Testis (tissue), 3 donors: Measurements from ENCODE around the gene PTCH2. TPM values are rescaled to one million over a fixed set of nuclear protein-coding genes. Genes with fewer than 3 reads are reported as not detected.

Source experiments
- DNase-seq: peaks from one replicate; pipeline ENCODE4 v3.0.0-alpha.2; 2019
- H3K27ac ChIP-seq, 2 donors: fragments of 200-600 bp; sonication (generic); one replicate each; pipeline ENCODE4 v1.5.1; 2019
- H3K27me3 ChIP-seq: fragments of 200-600 bp; sonication (generic); one replicate; pipeline ENCODE4 v1.5.1; 2019
- H3K36me3 ChIP-seq: fragments of 200-600 bp; sonication (generic); one replicate; pipeline ENCODE4 v1.5.1; 2017; ENCODE audit warnings: low read depth; ENCODE audit errors: missing control alignments
- H3K4me1 ChIP-seq: fragments of 200-600 bp; sonication (generic); one replicate; pipeline ENCODE4 v1.5.1; 2019
- H3K4me3 ChIP-seq, 2 donors: fragments of 200-600 bp; sonication (generic); one replicate each; pipeline ENCODE4 v1.5.1; 2017 to 2019
- H3K9me3 ChIP-seq: fragments of 200-600 bp; sonication (generic); one replicate; pipeline ENCODE4 v1.5.1; 2017
- POLR2A ChIP-seq: fragments of 450-650 bp; IDR thresholded peaks from one replicate; pipeline ENCODE4 v1.6.1; 2017; ENCODE audit warnings: antibody characterized with exemption, mild to moderate bottlenecking, moderate library complexity
- WGBS, 2 donors: methylation state at CpG; one replicate each; pipeline ENCODE4 v1.1.5; 2018; 5-methylcytosine and 5-hydroxymethylcytosine counted together
- intact Hi-C: fragments of 100-400 bp; cut with DNase I; formaldehyde crosslinking; loops from one replicate; pipeline ENCODE4 v1.15.1; 2023; ENCODE audit warnings: low total_unique reads
- polyA plus RNA-seq: library from polyadenylated mRNA; stranded (reverse); fragments of 350-450 nt; fragmentation: Illumina TruSeq; extraction: RNeasy Lipid Tissue Mini Kit (QIAGEN cat#74804); gene quantifications from one replicate; pipeline ENCODE4 v1.2.3, GENCODE V29; 2014; ENCODE audit warnings: low read depth, low replicate concordance; ENCODE audit not compliant: insufficient read depth
- total RNA-seq, 2 donors: library from RNA; depleted of rRNA; stranded (reverse); fragments of >200 nt; gene quantifications; one replicate each; pipeline ENCODE4 v1.2.3, GENCODE V29; 2016
- TF ChIP-seq, protein P1 (sequence below), 3 experiments: fragments of 450-650 bp in 2 of 3; fragments of 200-600 bp in 1 of 3; sonication (generic) in 1 of 3; IDR thresholded peaks; one replicate each; pipeline ENCODE4 v1.5.1; 2016 to 2019; ENCODE audit warnings: antibody characterized with exemption in 3 of 3, mild to moderate bottlenecking in 2 of 3, moderate library complexity in 1 of 3

Gene PTCH2
- total and polyA plus RNA-seq, 3 donors from 2014 or later = 15.2 to 47.8 (median 36.8) TPM

GRCh38 chr1:44881011-44881632 is 38.1 kb upstream of the PTCH2 start:
- WGBS, 2 donors = 38 to 65% methylated on average over 7 of the region's 7 CpGs
- Histone ChIP-seq H3K4me3 (no peak overlapping the region), H3K9me3 (no peaks in the 10 kb centered on the region), H3K4me1 (peaks cover 46% of the 10 kb centered on the region), H3K27ac (peak overlapping the region in 1 of 2 donors; percentile 2), H3K36me3 (no peaks in the 10 kb centered on the region), H3K27me3 (no peaks in the 10 kb centered on the region)
- intact Hi-C loops = no loop called here
- TF ChIP-seq POLR2A = no peak
- TF ChIP-seq, protein P1, sequence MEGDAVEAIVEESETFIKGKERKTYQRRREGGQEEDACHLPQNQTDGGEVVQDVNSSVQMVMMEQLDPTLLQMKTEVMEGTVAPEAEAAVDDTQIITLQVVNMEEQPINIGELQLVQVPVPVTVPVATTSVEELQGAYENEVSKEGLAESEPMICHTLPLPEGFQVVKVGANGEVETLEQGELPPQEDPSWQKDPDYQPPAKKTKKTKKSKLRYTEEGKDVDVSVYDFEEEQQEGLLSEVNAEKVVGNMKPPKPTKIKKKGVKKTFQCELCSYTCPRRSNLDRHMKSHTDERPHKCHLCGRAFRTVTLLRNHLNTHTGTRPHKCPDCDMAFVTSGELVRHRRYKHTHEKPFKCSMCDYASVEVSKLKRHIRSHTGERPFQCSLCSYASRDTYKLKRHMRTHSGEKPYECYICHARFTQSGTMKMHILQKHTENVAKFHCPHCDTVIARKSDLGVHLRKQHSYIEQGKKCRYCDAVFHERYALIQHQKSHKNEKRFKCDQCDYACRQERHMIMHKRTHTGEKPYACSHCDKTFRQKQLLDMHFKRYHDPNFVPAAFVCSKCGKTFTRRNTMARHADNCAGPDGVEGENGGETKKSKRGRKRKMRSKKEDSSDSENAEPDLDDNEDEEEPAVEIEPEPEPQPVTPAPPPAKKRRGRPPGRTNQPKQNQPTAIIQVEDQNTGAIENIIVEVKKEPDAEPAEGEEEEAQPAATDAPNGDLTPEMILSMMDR (IDR thresholded peaks at IDR 0.05) = no peak
- no peak for DNase-seq

DNA sequence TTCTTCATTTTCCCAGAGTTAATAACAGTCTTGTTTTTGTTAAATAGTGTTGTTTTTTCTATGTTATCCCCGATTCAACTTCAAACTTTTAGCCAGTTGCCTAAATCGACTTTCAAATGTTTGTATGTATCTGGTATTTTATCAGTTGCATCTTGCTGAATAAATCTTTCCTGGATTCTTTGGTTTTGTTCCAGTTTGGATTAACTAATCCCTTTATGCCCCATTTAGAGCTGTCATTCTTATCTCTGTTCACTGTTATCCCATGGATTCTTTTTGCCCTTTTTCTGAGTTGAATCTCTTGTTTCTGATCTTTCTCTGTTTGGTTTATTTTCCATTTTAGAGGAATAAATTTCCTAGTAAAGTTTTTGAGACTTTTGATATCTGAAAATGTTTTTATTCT is 31.1 kb upstream of the PTCH2 start:
- H3K27ac ChIP-seq = no peak overlapping the region
- no peak for TF ChIP-seq POLR2A
- TF ChIP-seq, protein P1 (IDR thresholded peaks at IDR 0.05) = no peak
- intact Hi-C loops = no loop called here
- no peaks in the 10 kb centered on the region for H3K36me3 ChIP-seq
- 91 to 95% methylated on average over 2 of the region's 2 CpGs for WGBS, 2 donors
- no peak overlapping the region for H3K4me3 ChIP-seq
- no peaks in the 10 kb centered on the region for H3K9me3 ChIP-seq
- peaks cover 9% of the 10 kb centered on the region for H3K4me1 ChIP-seq
- H3K27me3 ChIP-seq = no peaks in the 10 kb centered on the region
- no peak for DNase-seq

GRCh38 chr1:44870096-44870495 is 27.0 kb upstream of the PTCH2 start:
- Histone ChIP-seq H3K4me3 (no peak overlapping the region), H3K27me3 (no peaks in the 10 kb centered on the region), H3K27ac (no peak overlapping the region), H3K4me1 (no peaks in the 10 kb centered on the region), H3K9me3 (no peaks in the 10 kb centered on the region), H3K36me3 (no peaks in the 10 kb centered on the region)
- no peak for DNase-seq
- 81 to 91% methylated on average over 4 of the region's 4 CpGs for WGBS, 2 donors
- intact Hi-C loops = no loop called here
- TF ChIP-seq POLR2A = no peak
- TF ChIP-seq, protein P1 (IDR thresholded peaks at IDR 0.05) = no peak

DNA sequence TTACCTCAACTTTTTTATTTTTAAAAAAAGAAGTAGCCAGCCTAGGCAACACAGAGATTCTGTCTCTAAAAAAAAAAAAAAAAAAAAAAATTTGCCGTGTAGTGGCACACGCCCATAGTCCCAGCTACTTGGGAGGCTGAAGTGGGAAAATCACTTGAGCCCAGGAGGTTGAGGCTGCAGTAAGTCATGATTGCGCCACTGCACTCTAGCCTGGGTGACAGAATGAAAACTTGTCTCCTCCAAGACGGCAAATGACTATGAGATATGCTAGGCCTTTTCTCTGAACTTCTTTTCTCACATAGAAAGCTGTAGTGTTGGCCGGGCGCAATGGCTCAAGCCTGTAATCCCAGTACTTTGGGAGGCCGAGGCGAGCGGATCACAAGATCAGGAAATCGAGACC is 24.7 kb upstream of the PTCH2 start:
- H3K36me3 ChIP-seq = no peaks in the 10 kb centered on the region
- no peak overlapping the region for H3K27ac ChIP-seq
- intact Hi-C loops = no loop called here
- H3K4me1 ChIP-seq = peaks cover 3% of the 10 kb centered on the region
- no peaks in the 10 kb centered on the region for H3K27me3 ChIP-seq
- no peak for DNase-seq
- WGBS, 2 donors = 91 to 93% methylated on average over 10 of the region's 10 CpGs
- no peaks in the 10 kb centered on the region for H3K9me3 ChIP-seq
- H3K4me3 ChIP-seq = no peak overlapping the region
- no peak for TF ChIP-seq POLR2A
- TF ChIP-seq, protein P1 (IDR thresholded peaks at IDR 0.05) = no peak

GRCh38 chr1:44862829-44863401 is 19.9 kb upstream of the PTCH2 start:
- 75 to 76% methylated on average over 5 of the region's 5 CpGs for WGBS, 2 donors
- intact Hi-C loops = no loop called here
- Histone ChIP-seq H3K27ac (peak overlapping the region in 1 of 2 donors; percentile 46), H3K4me1 (peaks cover 29% of the 10 kb centered on the region), H3K36me3 (no peaks in the 10 kb centered on the region), H3K4me3 (no peak overlapping the region), H3K27me3 (no peaks in the 10 kb centered on the region), H3K9me3 (no peaks in the 10 kb centered on the region)
- no peak for TF ChIP-seq POLR2A
- TF ChIP-seq, protein P1 (IDR thresholded peaks at IDR 0.05) = no peak
- DNase-seq = no peak
